T-cell (primary cell): ENCODE results near the gene TEX19. TPM values are rescaled to one million over a fixed set of nuclear protein-coding genes. Genes with fewer than 3 reads are reported as not detected.

ENCODE experiments used
- ATAC-seq, 4 experiments: fragments of 200-7000 bp in 3 of 4; fragments of 150-1000 bp in 1 of 4; cut with Tn5 transposase; replicated peaks in 1 of 4; 1 replicate in 3 of 4; 2 replicates in 1 of 4; pipeline ENCODE4 v1.10.0; 2021; ENCODE audit warnings: moderate library complexity in 3 of 4, mild to moderate bottlenecking in 2 of 4, moderate number of reproducible peaks in 1 of 4
- CTCF ChIA-PET, 2 donors: fragments of 300-600 bp; sonication (Branson Sonifier 250); formaldehyde crosslinking; loops; one replicate each; lab custom pipeline; 2022; ENCODE audit warnings: antibody characterized with exemption in 2 of 2; lab: Charles Lee
- POLR2A ChIA-PET, 2 donors: fragments of 300-600 bp; sonication (Branson Sonifier 250); formaldehyde crosslinking; loops; one replicate each; lab custom pipeline; 2022; ENCODE audit warnings: antibody characterized with exemption in 2 of 2; lab: Charles Lee
- DNase-seq, 35 experiments: peaks; one replicate each; pipeline versions ENCODE4 v3.0.0 to v3.0.0-alpha.2; 2013 to 2023
- H3K27ac ChIP-seq: one replicate; pipeline ENCODE4 v1.5.1; 2013; ENCODE audit warnings: low read length
- H3K27me3 ChIP-seq, 2 experiments: replicated peaks in 1 of 2; 1 replicate in 1 of 2; 2 replicates in 1 of 2; pipeline versions ENCODE4 v1.6.1 to v1.7.0; 2013; ENCODE audit warnings: low read length in 1 of 2, mixed read lengths in 1 of 2; ENCODE audit not compliant: control insufficient read depth in 2 of 2, insufficient read depth in 2 of 2; ENCODE audit errors: extremely low read depth in 1 of 2
- H3K36me3 ChIP-seq, 2 donors: 1 replicate in 1 of 2; 2 replicates in 1 of 2; pipeline versions ENCODE4 v1.6.1 to v1.7.0; 2013; ENCODE audit warnings: low read length in 1 of 2; ENCODE audit not compliant: control insufficient read depth in 2 of 2, insufficient read depth in 1 of 2; ENCODE audit errors: extremely low read depth in 1 of 2
- H3K4me1 ChIP-seq, 2 experiments: 1 replicate in 1 of 2; 2 replicates in 1 of 2; pipeline versions ENCODE4 v1.6.1 to v1.7.0; 2013; ENCODE audit warnings: low read length in 2 of 2, mixed read lengths in 1 of 2; ENCODE audit not compliant: insufficient read depth in 2 of 2, control insufficient read depth in 1 of 2; ENCODE audit errors: extremely low read depth in 1 of 2
- H3K4me3 ChIP-seq, 2 donors: 1 replicate in 1 of 2; 2 replicates in 1 of 2; pipeline versions ENCODE4 v1.5.1 to v1.7.0; 2013; ENCODE audit warnings: mild to moderate bottlenecking in 2 of 2, low read length in 1 of 2, moderate library complexity in 1 of 2; ENCODE audit not compliant: control insufficient read depth in 1 of 2; ENCODE audit errors: extremely low read depth in 1 of 2
- H3K9me3 ChIP-seq: 2 replicates; pipeline ENCODE4 v1.7.0; 2013
- H3K27ac Mint-ChIP-seq, 2 donors: one replicate each; pipeline ENCODE4 v1.8.0; 2020 to 2021; ENCODE audit warnings: mild to moderate bottlenecking in 2 of 2, mixed read lengths in 2 of 2
- H3K27me3 Mint-ChIP-seq, 2 donors: one replicate each; pipeline ENCODE4 v1.8.0; 2021 to 2022; ENCODE audit warnings: mixed read lengths in 2 of 2
- H3K36me3 Mint-ChIP-seq: one replicate; pipeline ENCODE4 v1.8.0; 2021; ENCODE audit warnings: mixed read lengths
- H3K4me1 Mint-ChIP-seq, 3 donors: one replicate each; pipeline ENCODE4 v1.8.0; 2020 to 2022; ENCODE audit warnings: mixed read lengths in 3 of 3, mild to moderate bottlenecking in 1 of 3
- H3K4me3 Mint-ChIP-seq, 3 donors: one replicate each; pipeline ENCODE4 v1.8.0; 2020 to 2022; ENCODE audit warnings: mild to moderate bottlenecking in 3 of 3, mixed read lengths in 3 of 3, moderate library complexity in 3 of 3
- H3K9me3 Mint-ChIP-seq, 3 donors: one replicate each; pipeline ENCODE4 v1.8.0; 2020 to 2022; ENCODE audit warnings: mixed read lengths in 3 of 3
- WGBS: methylation state at CpG from one replicate; pipeline ENCODE4 v1.1.5; 2013; ENCODE audit warnings: missing lambda C conversion rate; ENCODE audit not compliant: insufficient coverage; 5-methylcytosine and 5-hydroxymethylcytosine counted together
- total RNA-seq, 35 experiments: library from RNA in 6 of 35; stranded (reverse) in 6 of 35; fragments of 120-200 nt in 1 of 35; gene quantifications; one replicate each; pipeline versions ENCODE4 v1.2.1 to v1.2.4 and lab custom pipeline; 2013 to 2026

TEX19 gene
- total RNA-seq, 5 donors from 2014 or later (not counting 1 experiment from before 2014, with no cell fraction given) = not detected

- peak overlapping the region in 2 of 3 donors; percentile 29 to 51 for H3K4me3 Mint-ChIP-seq
- H3K27me3 Mint-ChIP-seq = no peaks in the 10 kb centered on the region
- WGBS = 48% methylated on average over 14 of the region's 21 CpGs
- no peaks in the 10 kb centered on the region for H3K9me3 Mint-ChIP-seq
- ChIA-PET CTCF (interaction anchor here in 1 of 2 donors (0.6 to 1.5 kb wide), 2 partner anchors 20 to 71 kb away, joined by 4 read pairs; no protein-coding TSS in a partner anchor), POLR2A (no interaction called here)
- DNase-seq (no peak), ATAC-seq (no peak)
- no peak overlapping the region for H3K4me3 ChIP-seq
- no peaks in the 10 kb centered on the region for H3K9me3 ChIP-seq
- H3K4me1 Mint-ChIP-seq = peaks cover 15 to 20% (median 16%) of the 10 kb centered on the region in 3 donors
- H3K27ac Mint-ChIP-seq = no peak overlapping the region
- H3K4me1 ChIP-seq = peaks cover 12 to 54% of the 10 kb centered on the region in 2 experiments
- no peak overlapping the region for H3K27ac ChIP-seq
- no peaks in the 10 kb centered on the region for H3K36me3 Mint-ChIP-seq
- no peaks in the 10 kb centered on the region for H3K36me3 ChIP-seq
- H3K27me3 ChIP-seq = peaks cover 0 to 18% of the 10 kb centered on the region in 2 experiments
Measured at GRCh38 chr17:82321947-82322466, 37.0 kb upstream of the TEX19 start.

DNA sequence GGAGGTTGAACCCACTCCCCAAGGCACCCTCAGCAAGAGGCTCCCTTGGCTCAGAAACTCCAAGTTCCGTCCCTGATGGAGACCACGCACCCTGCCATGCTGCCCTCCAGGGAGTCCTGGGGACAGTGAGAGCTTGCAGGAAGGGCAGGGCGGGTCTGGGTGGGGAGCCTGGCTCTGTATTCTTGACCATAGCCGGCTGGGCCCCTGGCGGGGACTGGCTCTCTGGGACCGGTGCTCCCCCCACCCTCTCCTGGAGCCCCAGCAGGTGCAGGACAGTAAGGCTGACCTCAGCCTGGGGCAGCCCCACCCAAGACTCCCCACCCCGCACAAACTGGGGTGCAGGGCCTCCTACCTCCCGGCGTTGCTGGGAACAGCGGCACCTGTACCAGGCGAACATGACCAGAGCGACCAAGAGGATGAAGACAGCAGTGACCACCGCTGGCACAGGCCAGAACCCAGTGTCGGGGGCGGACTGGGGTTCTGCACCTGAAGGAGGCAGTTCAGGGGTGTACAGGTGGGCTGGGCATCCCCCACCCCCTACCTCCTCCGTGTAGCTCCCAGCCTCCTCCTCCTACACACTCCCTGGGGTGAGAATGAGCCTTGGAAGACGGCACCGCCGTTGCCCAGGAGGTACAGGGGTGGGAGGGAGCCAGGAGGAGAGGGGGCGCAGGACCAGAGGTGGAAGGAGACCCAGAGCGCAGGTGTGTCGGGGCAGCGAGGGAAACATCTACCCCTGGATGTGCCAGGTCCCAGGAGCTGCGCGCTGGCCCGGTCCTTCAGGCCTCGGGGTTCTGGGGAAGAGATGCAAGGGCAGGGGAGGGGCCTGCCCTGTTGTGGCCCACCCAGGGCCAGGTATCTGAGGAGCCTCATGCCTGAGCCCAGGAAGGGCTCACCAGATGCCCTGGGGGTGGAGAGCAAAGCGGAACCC is 36.3 kb upstream of the TEX19 start:
- Mint-ChIP-seq H3K27ac (no peak overlapping the region), H3K36me3 (no peaks in the 10 kb centered on the region), H3K4me1 (peaks cover 15 to 20% (median 16%) of the 10 kb centered on the region in 3 donors), H3K9me3 (no peaks in the 10 kb centered on the region), H3K27me3 (no peaks in the 10 kb centered on the region), H3K4me3 (no peak overlapping the region)
- ChIA-PET CTCF (interaction anchor here in 1 of 2 donors (0.6 to 1.0 kb wide), 2 partner anchors 70 to 86 kb away, joined by 4 read pairs; no protein-coding TSS in a partner anchor), POLR2A (no interaction called here)
- Histone ChIP-seq H3K9me3 (no peaks in the 10 kb centered on the region), H3K27ac (no peak overlapping the region), H3K27me3 (peaks cover 0 to 18% of the 10 kb centered on the region in 2 experiments), H3K4me1 (peaks cover 9 to 46% of the 10 kb centered on the region in 2 experiments), H3K36me3 (no peaks in the 10 kb centered on the region), H3K4me3 (no peak overlapping the region)
- ATAC-seq = no peak
- DNase-seq = no peak
- WGBS = 90% methylated on average over 19 of the region's 28 CpGs

DNA sequence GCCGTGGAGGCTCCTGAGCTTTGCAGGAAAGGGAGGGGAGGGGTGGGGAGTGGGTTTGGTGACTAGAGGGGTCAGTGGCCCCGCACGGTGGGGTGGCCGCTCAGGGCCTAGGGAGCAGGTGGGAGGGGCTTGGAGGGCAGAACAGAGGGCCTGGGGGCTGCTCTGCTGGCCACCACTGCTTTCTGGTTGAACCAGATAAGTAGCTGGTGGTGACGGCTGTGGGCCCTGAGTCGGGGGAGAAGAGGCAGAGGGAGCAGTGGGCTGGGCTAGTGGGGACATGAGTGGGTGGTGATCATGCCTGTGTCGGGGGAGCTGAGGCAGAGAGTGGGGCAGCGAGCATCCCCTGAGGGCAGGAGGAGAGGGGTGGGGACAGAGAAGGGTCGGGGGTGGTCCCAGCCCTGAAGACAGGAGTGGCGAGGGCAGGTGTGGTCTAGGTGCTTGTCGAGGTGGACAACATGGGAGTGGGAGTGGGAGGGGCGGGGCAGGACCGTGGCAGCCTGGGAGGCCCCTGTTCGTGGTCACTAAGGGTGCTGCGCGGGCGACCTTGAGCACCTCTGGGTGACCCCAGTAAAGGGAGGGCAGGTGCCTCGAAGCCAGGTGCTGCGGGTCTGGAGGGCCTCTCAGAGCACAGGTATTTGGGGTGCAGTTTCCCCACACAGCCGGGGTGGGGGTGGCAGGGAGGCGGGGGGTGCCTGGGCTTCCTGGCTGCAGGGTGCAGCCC is 35.4 kb upstream of the TEX19 start:
- ChIA-PET CTCF (interaction anchor here in 1 of 2 donors (1.0 kb wide), 1 partner anchor 87 kb away, joined by 4 read pairs; no protein-coding TSS in a partner anchor), POLR2A (no interaction called here)
- Mint-ChIP-seq H3K4me3 (no peak overlapping the region), H3K9me3 (no peaks in the 10 kb centered on the region), H3K27ac (no peak overlapping the region), H3K4me1 (peaks cover 15 to 20% (median 16%) of the 10 kb centered on the region in 3 donors), H3K36me3 (no peaks in the 10 kb centered on the region), H3K27me3 (no peaks in the 10 kb centered on the region)
- Histone ChIP-seq H3K4me1 (peaks cover 3 to 38% of the 10 kb centered on the region in 2 experiments), H3K27ac (no peak overlapping the region), H3K9me3 (no peaks in the 10 kb centered on the region), H3K36me3 (no peaks in the 10 kb centered on the region), H3K27me3 (peaks cover 0 to 24% of the 10 kb centered on the region in 2 experiments), H3K4me3 (no peak overlapping the region)
- ATAC-seq = no peak
- 63% methylated on average over 21 of the region's 21 CpGs for WGBS
- DNase-seq = no peak

DNA sequence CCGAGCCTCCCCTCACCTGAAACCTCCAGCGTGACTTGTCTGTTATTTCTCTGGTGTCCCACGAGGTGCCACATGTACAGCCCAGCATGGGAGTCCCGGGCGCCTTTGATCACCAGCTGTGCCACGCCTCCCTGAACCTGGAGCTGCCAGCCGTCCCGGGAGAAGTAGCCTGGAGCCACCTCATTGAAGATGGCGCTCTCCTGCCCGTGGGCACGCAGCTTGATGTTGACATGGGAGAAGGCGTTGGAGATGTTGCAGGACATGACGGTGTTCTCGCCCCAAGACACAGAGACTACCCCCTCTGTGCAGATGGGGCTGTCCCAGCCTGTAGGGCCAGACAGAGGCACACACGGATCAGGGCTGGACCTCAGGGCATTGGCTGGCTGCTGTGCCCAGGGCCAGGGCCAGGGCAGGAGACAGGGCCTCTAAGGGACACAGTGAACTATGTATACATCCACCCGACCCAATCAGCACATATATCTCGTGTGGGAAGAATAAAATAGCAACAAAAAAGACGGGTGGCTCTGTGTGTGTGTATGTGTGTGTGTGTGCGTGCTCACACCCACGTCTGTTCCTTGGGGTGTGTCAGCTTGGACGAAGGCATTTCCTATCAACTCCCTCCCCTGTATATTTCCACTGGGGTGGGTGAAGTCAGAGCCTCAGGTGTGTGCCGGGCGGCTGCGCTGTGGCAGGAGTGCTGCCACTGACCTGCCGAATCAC is 34.3 kb upstream of the TEX19 start:
- H3K9me3 Mint-ChIP-seq = no peaks in the 10 kb centered on the region
- H3K4me3 Mint-ChIP-seq = no peak overlapping the region
- no peaks in the 10 kb centered on the region for H3K36me3 ChIP-seq
- no peak overlapping the region for H3K4me3 ChIP-seq
- ChIA-PET CTCF (no interaction called here), POLR2A (no interaction called here)
- no peaks in the 10 kb centered on the region for H3K36me3 Mint-ChIP-seq
- H3K9me3 ChIP-seq = no peaks in the 10 kb centered on the region
- no peak for DNase-seq
- WGBS = 58% methylated on average over 17 of the region's 25 CpGs
- H3K27me3 Mint-ChIP-seq = no peaks in the 10 kb centered on the region
- peaks cover 0 to 29% of the 10 kb centered on the region in 2 experiments for H3K27me3 ChIP-seq
- no peak overlapping the region for H3K27ac ChIP-seq
- H3K27ac Mint-ChIP-seq = no peak overlapping the region
- ATAC-seq = no peak
- peaks cover 3 to 36% of the 10 kb centered on the region in 2 experiments for H3K4me1 ChIP-seq
- H3K4me1 Mint-ChIP-seq = peaks cover 15 to 20% (median 16%) of the 10 kb centered on the region in 3 donors

GRCh38 chr17:82325286-82326180 is 33.5 kb upstream of the TEX19 start:
- no peaks in the 10 kb centered on the region for H3K27me3 Mint-ChIP-seq
- Histone ChIP-seq H3K9me3 (no peaks in the 10 kb centered on the region), H3K27me3 (peaks cover 0 to 37% of the 10 kb centered on the region in 2 experiments), H3K27ac (no peak overlapping the region), H3K4me1 (peaks cover 3 to 31% of the 10 kb centered on the region in 2 experiments), H3K4me3 (no peak overlapping the region), H3K36me3 (no peaks in the 10 kb centered on the region)
- H3K4me1 Mint-ChIP-seq = peaks cover 13 to 20% (median 15%) of the 10 kb centered on the region in 3 donors
- DNase-seq (no peak), ATAC-seq (no peak)
- H3K36me3 Mint-ChIP-seq = no peaks in the 10 kb centered on the region
- ChIA-PET CTCF (no interaction called here), POLR2A (interaction anchor here in 1 of 2 donors (0.6 kb wide), 1 partner anchor 49 kb away, joined by 3 read pairs; no protein-coding TSS in a partner anchor)
- no peak overlapping the region for H3K27ac Mint-ChIP-seq
- H3K9me3 Mint-ChIP-seq = no peaks in the 10 kb centered on the region
- WGBS = 87% methylated on average over 27 of the region's 30 CpGs
- no peak overlapping the region for H3K4me3 Mint-ChIP-seq
